HepG2 (cell line): ENCODE results near the gene OR7A10.

Source experiments
- ATF6 ChIP-seq: sonication (generic); formaldehyde crosslinking; conservative IDR thresholded peaks from 2 replicates; pipeline ENCODE4 v1.4.0; 2020; ENCODE audit warnings: missing genetic modification reagents
- ZBTB14 ChIP-seq: sonication (generic); formaldehyde crosslinking; IDR thresholded peaks from 2 replicates; pipeline ENCODE4 v1.4.0; 2020; ENCODE audit warnings: missing genetic modification reagents
- ZFP36L2 ChIP-seq: sonication (generic); formaldehyde crosslinking; IDR thresholded peaks from 2 replicates; pipeline ENCODE4 v1.4.0; 2020; ENCODE audit warnings: missing genetic modification reagents
- TF ChIP-seq, protein P1 (sequence below): sonication (generic); formaldehyde crosslinking; IDR thresholded peaks from 2 replicates; pipeline ENCODE4 v1.5.0; 2020; ENCODE audit warnings: mild to moderate bottlenecking, missing genetic modification reagents

DNA sequence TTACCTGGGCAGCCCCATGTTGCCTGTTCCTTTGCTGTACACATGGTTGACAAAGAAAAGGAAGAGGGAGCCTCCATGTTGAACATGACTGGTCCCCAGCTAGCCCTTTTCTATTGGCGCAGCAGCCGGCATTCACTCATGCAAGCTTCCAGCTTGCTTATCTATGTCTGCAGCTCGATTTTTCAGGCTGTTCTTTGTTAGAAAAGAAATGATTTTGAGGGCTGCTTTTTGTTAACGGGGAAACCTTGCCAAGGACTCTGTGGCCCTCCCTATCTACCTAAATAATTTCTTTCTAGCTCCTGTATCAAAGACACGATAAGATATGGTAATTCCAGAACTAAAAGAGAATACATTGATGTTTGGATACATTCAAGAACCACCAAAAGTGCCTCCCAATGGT, 50.0 kb downstream of the OR7A10 start:
- no peak for TF ChIP-seq ZBTB14
- TF ChIP-seq ATF6: no peak
- TF ChIP-seq, protein P1, sequence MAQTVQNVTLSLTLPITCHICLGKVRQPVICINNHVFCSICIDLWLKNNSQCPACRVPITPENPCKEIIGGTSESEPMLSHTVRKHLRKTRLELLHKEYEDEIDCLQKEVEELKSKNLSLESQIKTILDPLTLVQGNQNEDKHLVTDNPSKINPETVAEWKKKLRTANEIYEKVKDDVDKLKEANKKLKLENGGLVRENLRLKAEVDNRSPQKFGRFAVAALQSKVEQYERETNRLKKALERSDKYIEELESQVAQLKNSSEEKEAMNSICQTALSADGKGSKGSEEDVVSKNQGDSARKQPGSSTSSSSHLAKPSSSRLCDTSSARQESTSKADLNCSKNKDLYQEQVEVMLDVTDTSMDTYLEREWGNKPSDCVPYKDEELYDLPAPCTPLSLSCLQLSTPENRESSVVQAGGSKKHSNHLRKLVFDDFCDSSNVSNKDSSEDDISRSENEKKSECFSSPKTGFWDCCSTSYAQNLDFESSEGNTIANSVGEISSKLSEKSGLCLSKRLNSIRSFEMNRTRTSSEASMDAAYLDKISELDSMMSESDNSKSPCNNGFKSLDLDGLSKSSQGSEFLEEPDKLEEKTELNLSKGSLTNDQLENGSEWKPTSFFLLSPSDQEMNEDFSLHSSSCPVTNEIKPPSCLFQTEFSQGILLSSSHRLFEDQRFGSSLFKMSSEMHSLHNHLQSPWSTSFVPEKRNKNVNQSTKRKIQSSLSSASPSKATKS (CRISPR knock-in tag): no peak
- no peak for TF ChIP-seq ZFP36L2
